DOHH2 (cell line): ENCODE results near the gene KCNAB1.

Source experiments
- H3F3A ChIP-seq: fragments of 200-600 bp; sonication (generic), shearing (Covaris generic); 2 replicates; pipeline ENCODE4 v1.6.0; 2016; ENCODE audit warnings: antibody characterized with exemption, mild to moderate bottlenecking; ENCODE audit not compliant: control insufficient read depth, insufficient read depth
- H3K27ac ChIP-seq: fragments of 200-600 bp; sonication (generic); 2 replicates; pipeline ENCODE4 v1.5.1; 2014; ENCODE audit warnings: low read depth, mild to moderate bottlenecking, low read length, moderate library complexity
- H3K27me3 ChIP-seq: fragments of 200-600 bp; sonication (generic); 2 replicates; pipeline ENCODE4 v1.6.1; 2014; ENCODE audit warnings: mild to moderate bottlenecking, low read length, mixed read lengths; ENCODE audit not compliant: control insufficient read depth
- H3K36me3 ChIP-seq: fragments of 200-600 bp; sonication (generic); 2 replicates; pipeline ENCODE4 v1.6.1; 2014; ENCODE audit warnings: mild to moderate bottlenecking, low read length, moderate library complexity, mixed read lengths; ENCODE audit not compliant: control insufficient read depth
- H3K4me1 ChIP-seq: fragments of 200-600 bp; sonication (generic); 2 replicates; pipeline ENCODE4 v1.6.1; 2014; ENCODE audit warnings: mild to moderate bottlenecking, low read length, mixed read lengths; ENCODE audit not compliant: control insufficient read depth
- H3K4me2 ChIP-seq: fragments of 200-600 bp; sonication (generic); 2 replicates; pipeline ENCODE4 v1.6.0; 2014; ENCODE audit warnings: mild to moderate bottlenecking, low read length, moderate library complexity
- H3K4me3 ChIP-seq: fragments of 200-600 bp; sonication (generic); 2 replicates; pipeline ENCODE4 v1.5.1; 2014; ENCODE audit warnings: mild to moderate bottlenecking, low read length, mixed read lengths
- H3K79me2 ChIP-seq: fragments of 200-600 bp; sonication (generic); 2 replicates; pipeline ENCODE4 v1.6.1; 2014; ENCODE audit warnings: mild to moderate bottlenecking, low read length, mixed read lengths; ENCODE audit not compliant: control insufficient read depth
- H3K9me2 ChIP-seq: fragments of 200-600 bp; sonication (generic); replicated peaks from 2 replicates; pipeline ENCODE4 v1.6.1; 2014; ENCODE audit warnings: mild to moderate bottlenecking, low read length, mixed read lengths; ENCODE audit not compliant: control insufficient read depth
- H3K9me3 ChIP-seq: fragments of 200-600 bp; sonication (generic); 2 replicates; pipeline ENCODE4 v1.6.1; 2014; ENCODE audit warnings: antibody characterized with exemption, low read length, mixed read lengths; ENCODE audit not compliant: control insufficient read depth, insufficient read depth
- H4K20me1 ChIP-seq: fragments of 200-600 bp; sonication (generic); 2 replicates; pipeline ENCODE4 v1.6.0; 2014; ENCODE audit warnings: low read depth, mild to moderate bottlenecking, antibody characterized with exemption, low read length, moderate library complexity; ENCODE audit not compliant: control insufficient read depth, insufficient read depth
- CTCF ChIP-seq: fragments of 200-600 bp; sonication (generic); IDR thresholded peaks from one replicate; pipeline ENCODE4 v1.5.1; 2014; ENCODE audit warnings: antibody characterized with exemption, mild to moderate bottlenecking, low read depth, low read length; ENCODE audit not compliant: poor library complexity, severe bottlenecking
- EZH2phosphoT487 ChIP-seq: fragments of 200-600 bp; sonication (generic); IDR thresholded peaks from 2 replicates; pipeline ENCODE4 v1.6.1; 2017; ENCODE audit warnings: borderline replicate concordance, mild to moderate bottlenecking, antibody characterized with exemption, low read length, moderate library complexity, mixed read lengths

Gene KCNAB1

GRCh38 chr3:156143136-156143535, 22.8 kb downstream of the KCNAB1 start:
- H3K79me2 ChIP-seq, result no peaks in the 10 kb centered on the region
- H3K36me3 ChIP-seq, result no peaks in the 10 kb centered on the region
- TF ChIP-seq EZH2phosphoT487 (no peak), CTCF (no peak)
- no peaks in the 10 kb centered on the region for H4K20me1 ChIP-seq
- no peak overlapping the region for H3K27ac ChIP-seq
- no peak overlapping the region for H3K4me3 ChIP-seq
- no peaks in the 10 kb centered on the region for H3K9me2 ChIP-seq
- no peaks in the 10 kb centered on the region for H3F3A ChIP-seq
- H3K27me3 ChIP-seq, result peaks cover 5% of the 10 kb centered on the region
- no peaks in the 10 kb centered on the region for H3K4me1 ChIP-seq
- no peak overlapping the region for H3K4me2 ChIP-seq
- H3K9me3 ChIP-seq, result no peaks in the 10 kb centered on the region

GRCh38 chr3:156144060-156144459, 23.7 kb downstream of the KCNAB1 start:
- Histone ChIP-seq H3K9me2 (no peaks in the 10 kb centered on the region), H3F3A (no peaks in the 10 kb centered on the region), H3K27ac (no peak overlapping the region), H3K4me3 (no peak overlapping the region), H3K9me3 (no peaks in the 10 kb centered on the region), H3K36me3 (no peaks in the 10 kb centered on the region), H4K20me1 (no peaks in the 10 kb centered on the region), H3K79me2 (no peaks in the 10 kb centered on the region), H3K4me2 (no peak overlapping the region), H3K27me3 (peaks cover 5% of the 10 kb centered on the region), H3K4me1 (peaks cover 2% of the 10 kb centered on the region)
- no peak for TF ChIP-seq CTCF
- no peak for TF ChIP-seq EZH2phosphoT487

GRCh38 chr3:156145866-156146265, 25.5 kb downstream of the KCNAB1 start:
- Histone ChIP-seq H3K27me3 (peaks cover 5% of the 10 kb centered on the region), H3K4me3 (no peak overlapping the region), H3K27ac (no peak overlapping the region), H3F3A (no peaks in the 10 kb centered on the region), H3K9me3 (no peaks in the 10 kb centered on the region), H3K79me2 (no peaks in the 10 kb centered on the region), H3K4me1 (peaks cover 11% of the 10 kb centered on the region), H3K36me3 (no peaks in the 10 kb centered on the region), H3K9me2 (no peaks in the 10 kb centered on the region), H4K20me1 (no peaks in the 10 kb centered on the region), H3K4me2 (no peak overlapping the region)
- no peak for TF ChIP-seq CTCF
- no peak for TF ChIP-seq EZH2phosphoT487
